Measurements from ENCODE around the gene ATG9B.

Gene ATG9B

DNA sequence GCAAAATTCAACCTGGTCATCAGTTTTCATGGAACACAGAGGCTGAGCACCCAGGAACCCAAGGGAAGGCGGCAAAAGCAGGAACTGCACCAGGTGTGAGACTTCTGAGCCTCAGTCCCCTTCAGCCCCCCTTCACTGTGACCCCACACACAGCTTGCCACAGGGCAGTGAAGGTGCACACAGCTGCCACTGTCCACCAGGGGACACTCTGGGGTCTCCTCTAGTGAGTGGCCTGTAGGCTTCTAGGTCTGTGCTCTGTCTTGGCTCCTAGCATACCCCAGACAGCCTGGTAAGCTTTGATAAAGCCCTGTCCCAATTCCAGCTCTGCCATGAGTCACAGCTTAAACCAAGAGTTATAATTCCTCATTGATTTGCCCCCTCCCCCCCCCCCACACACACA lies 58.3 kb downstream of the ATG9B start:
- no peak for DNase-seq (ENCODE audit: low spot score)

DNA sequence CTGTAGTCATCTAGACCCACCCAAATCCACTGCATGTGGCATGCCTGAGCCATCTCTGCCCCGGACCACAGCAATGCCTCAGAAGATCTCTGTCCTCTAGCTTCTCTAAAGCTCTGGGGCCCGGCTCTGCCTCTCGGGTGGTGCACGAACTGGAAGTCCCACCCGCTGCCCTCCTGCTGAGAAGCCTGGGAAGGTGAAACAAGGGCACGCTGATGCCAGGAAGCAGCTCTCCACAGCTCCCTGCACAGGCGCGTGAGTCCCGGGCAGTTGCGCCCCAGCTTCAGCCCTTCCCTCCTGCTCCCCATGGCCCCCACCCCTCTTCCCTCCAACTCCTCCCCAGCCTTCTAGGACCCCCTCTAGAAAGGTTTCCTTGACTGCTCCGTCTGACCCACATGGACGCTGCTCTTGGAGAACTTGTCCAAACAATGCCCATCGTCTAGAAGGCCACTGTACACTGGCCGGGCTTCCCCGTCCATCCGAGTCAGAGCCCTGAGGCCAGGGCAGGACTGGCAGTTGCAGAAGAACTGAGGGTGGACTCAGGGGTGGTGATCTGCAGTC lies 58.9 kb downstream of the ATG9B start:
- DNase-seq (ENCODE audit: low spot score): no peak
